HEK293 (cell line): ENCODE data around the gene CADM1.

ENCODE experiments used
- CTCF ChIA-PET: fragments of 350-600 bp; formaldehyde crosslinking; extraction: SDS; loops from one replicate; lab custom pipeline; 2021; ENCODE audit warnings: antibody characterized with exemption; lab: Yijun Ruan, JAX
- POLR2A ChIA-PET: fragments of 300-600 bp; formaldehyde crosslinking; extraction: SDS; loops from one replicate; lab custom pipeline; 2020; ENCODE audit warnings: antibody characterized with exemption, inconsistent platforms; lab: Yijun Ruan, JAX
- H3K27ac ChIP-seq: fragments of 200-500 bp; sonication (Bioruptor generic); 2 replicates; pipeline ENCODE4 v1.5.1; 2014; ENCODE audit warnings: low read depth, low read length, control low read depth, inconsistent platforms; ENCODE audit errors: extremely low read depth
- H3K36me3 ChIP-seq, 2 experiments: fragments of 200-500 bp in 1 of 2; sonication (Bioruptor generic) in 1 of 2; 1 replicate in 1 of 2; 2 replicates in 1 of 2; pipeline ENCODE4 v1.5.1; 2014 to 2017; ENCODE audit warnings: inconsistent platforms in 2 of 2, low read length in 2 of 2; ENCODE audit not compliant: control insufficient read depth in 2 of 2, insufficient read depth in 1 of 2
- H3K4me1 ChIP-seq: fragments of 200-500 bp; sonication (Bioruptor generic); 2 replicates; pipeline ENCODE4 v1.5.1; 2014; ENCODE audit warnings: mild to moderate bottlenecking, low read length, inconsistent platforms; ENCODE audit not compliant: control insufficient read depth, insufficient read depth
- H3K4me3 ChIP-seq: 2 replicates; pipeline ENCODE4 v1.5.1; 2011; ENCODE audit warnings: low read depth, mild to moderate bottlenecking, control low read depth, low read length, moderate library complexity
- H3K9me3 ChIP-seq: fragments of 200-500 bp; sonication (Bioruptor generic); 2 replicates; pipeline ENCODE4 v1.5.1; 2014; ENCODE audit warnings: low read depth, low read length, inconsistent platforms; ENCODE audit not compliant: control insufficient read depth, insufficient read depth
- ATF2 ChIP-seq: fragments of 450-650 bp; formaldehyde crosslinking; IDR thresholded peaks from 2 replicates; pipeline ENCODE4 v1.5.1; 2016; ENCODE audit warnings: missing biosample characterization, missing genetic modification characterization, low read depth
- CTCF ChIP-seq: fragments of 450-650 bp; formaldehyde crosslinking; IDR thresholded peaks from 2 replicates; pipeline ENCODE4 v1.5.1; 2016; ENCODE audit warnings: missing biosample characterization, missing genetic modification characterization
- MEIS1 ChIP-seq: sonication (generic); formaldehyde crosslinking; IDR thresholded peaks from 2 replicates; pipeline ENCODE4 v1.8.1; 2022; ENCODE audit warnings: missing genetic modification reagents, mild to moderate bottlenecking, borderline replicate concordance
- PRDM1 ChIP-seq: fragments of 450-650 bp; formaldehyde crosslinking; IDR thresholded peaks from 2 replicates; pipeline ENCODE4; 2016; ENCODE audit warnings: missing biosample characterization, missing genetic modification characterization
- PRDM10 ChIP-seq: fragments of 450-650 bp; formaldehyde crosslinking; IDR thresholded peaks from 2 replicates; pipeline ENCODE4 v1.5.1; 2016; ENCODE audit warnings: missing biosample characterization, missing genetic modification characterization
- PRDM4 ChIP-seq: fragments of 450-650 bp; formaldehyde crosslinking; IDR thresholded peaks from 2 replicates; pipeline ENCODE4 v1.5.1; 2017; ENCODE audit warnings: missing biosample characterization, missing genetic modification characterization
- PRDM6 ChIP-seq: fragments of 450-650 bp; formaldehyde crosslinking; IDR thresholded peaks from 2 replicates; pipeline ENCODE4 v1.5.1; 2017; ENCODE audit warnings: missing biosample characterization, missing genetic modification characterization
- SCRT1 ChIP-seq: fragments of 450-650 bp; formaldehyde crosslinking; IDR thresholded peaks from 2 replicates; pipeline ENCODE4 v1.5.1; 2016; ENCODE audit warnings: missing biosample characterization, missing genetic modification characterization, borderline replicate concordance
- SCRT2 ChIP-seq: fragments of 450-650 bp; formaldehyde crosslinking; IDR thresholded peaks from 2 replicates; pipeline ENCODE4 v1.5.1; 2016; ENCODE audit warnings: missing biosample characterization, missing genetic modification characterization
- SETDB1 ChIP-seq: IDR thresholded peaks from one replicate; pipeline ENCODE4 v1.6.1; 2017; ENCODE audit warnings: mild to moderate bottlenecking, low read length, moderate library complexity, mixed read lengths; ENCODE audit not compliant: insufficient read length
- ZNF184 ChIP-seq: fragments of 450-650 bp; IDR thresholded peaks from 2 replicates; pipeline ENCODE4 v1.5.1; 2018; ENCODE audit warnings: missing biosample characterization, mild to moderate bottlenecking, missing genetic modification characterization
- ZNF362 ChIP-seq: fragments of 450-650 bp; formaldehyde crosslinking; IDR thresholded peaks from 2 replicates; pipeline ENCODE4 v1.5.1; 2016; ENCODE audit warnings: missing biosample characterization, missing genetic modification characterization
- ZNF548 ChIP-seq: fragments of 450-650 bp; formaldehyde crosslinking; IDR thresholded peaks from 2 replicates; pipeline ENCODE4 v1.5.1; 2016; ENCODE audit warnings: missing biosample characterization, missing genetic modification characterization
- ZNF555 ChIP-seq: fragments of 450-650 bp; formaldehyde crosslinking; conservative IDR thresholded peaks from 2 replicates; pipeline ENCODE4 v1.5.1; 2017; ENCODE audit warnings: missing biosample characterization, mild to moderate bottlenecking, missing genetic modification characterization, inconsistent platforms
- ZNF639 ChIP-seq: fragments of 450-650 bp; formaldehyde crosslinking; IDR thresholded peaks from 2 replicates; pipeline ENCODE4 v1.5.1; 2016; ENCODE audit warnings: missing biosample characterization, missing genetic modification characterization
- ZNF768 ChIP-seq: fragments of 450-650 bp; formaldehyde crosslinking; IDR thresholded peaks from 2 replicates; pipeline ENCODE4 v1.5.1; 2018; ENCODE audit warnings: missing biosample characterization, mild to moderate bottlenecking, missing genetic modification characterization

Gene CADM1

GRCh38 chr11:115342142-115342541, 162.1 kb downstream of the CADM1 start:
- no peaks in the 10 kb centered on the region for H3K36me3 ChIP-seq
- no peaks in the 10 kb centered on the region for H3K9me3 ChIP-seq
- H3K4me3 ChIP-seq, result no peak overlapping the region
- peaks cover 3% of the 10 kb centered on the region; the same call in 1 of the 2 replicates for H3K4me1 ChIP-seq
- no peak overlapping the region for H3K27ac ChIP-seq
- CTCF ChIA-PET, result interaction anchor here (1.4 kb wide), 1 partner anchor 337 kb away, joined by 3 read pairs; no protein-coding TSS in a partner anchor
- TF ChIP-seq ZNF768 (tag by site-specific recombination) (no peak), SETDB1 (no peak), ZNF362 (tag by site-specific recombination) (no peak), CTCF (tag by site-specific recombination) (no peak), PRDM1 (tag by site-specific recombination) (no peak), PRDM6 (peak; percentile 34; the same call in 1 of the 2 replicates), MEIS1 (CRISPR knock-in tag) (no peak), SCRT1 (tag by site-specific recombination) (no peak), ZNF555 (tag by site-specific recombination) (no peak), ZNF639 (tag by site-specific recombination) (no peak), SCRT2 (tag by site-specific recombination) (no peak), PRDM4 (tag by site-specific recombination) (peak; percentile 62; the same call in 1 of the 2 replicates)
- POLR2A ChIA-PET, result no interaction called here

GRCh38 chr11:115340874-115341273, 163.3 kb downstream of the CADM1 start:
- POLR2A ChIA-PET, result no interaction called here
- Histone ChIP-seq H3K4me3 (no peak overlapping the region), H3K27ac (no peak overlapping the region), H3K9me3 (no peaks in the 10 kb centered on the region), H3K36me3 (no peaks in the 10 kb centered on the region), H3K4me1 (peaks cover 3% of the 10 kb centered on the region; the same call in 1 of the 2 replicates)
- CTCF ChIA-PET, result interaction anchor here (0.7 to 1.8 kb wide), 2 partner anchors 16 to 163 kb away, joined by 3 to 7 read pairs; partner anchors contain the start of gene CADM1
- TF ChIP-seq ZNF548 (tag by site-specific recombination) (no peak), ZNF184 (no peak), PRDM10 (tag by site-specific recombination) (no peak), ATF2 (peak; percentile 20; the same call in 1 of the 2 replicates)
